Adrenal gland (tissue), 12 donors: ENCODE results near the gene CEP104. TPM values are rescaled to one million over a fixed set of nuclear protein-coding genes. Genes with fewer than 3 reads are reported as not detected.

Experiments
- DNase-seq, 7 donors: peaks; one replicate each; pipeline ENCODE4 v3.0.0-alpha.2; 2019 to 2020
- H3K27ac ChIP-seq, 5 donors: fragments of 200-600 bp; sonication (generic) in 4 of 5; 1 replicate in 3 of 5; 2 replicates in 2 of 5; pipeline versions ENCODE4 v1.5.1 to v1.8.0; 2016 to 2020; ENCODE audit warnings: mild to moderate bottlenecking in 1 of 5
- H3K27me3 ChIP-seq: fragments of 200-600 bp; 2 replicates; pipeline ENCODE4 v1.8.0; 2021
- H3K36me3 ChIP-seq, 2 donors: fragments of 200-600 bp; replicated peaks in 1 of 2; 1 replicate in 1 of 2; 2 replicates in 1 of 2; pipeline versions ENCODE4 v1.5.1 to v1.8.0; 2018 to 2022
- H3K4me1 ChIP-seq, 2 donors: fragments of 200-600 bp; replicated peaks in 1 of 2; 1 replicate in 1 of 2; 2 replicates in 1 of 2; pipeline versions ENCODE4 v1.5.1 to v1.8.0; 2018 to 2021
- H3K4me3 ChIP-seq, 4 donors: fragments of 200-600 bp; sonication (generic) in 3 of 4; one replicate each; pipeline ENCODE4 v1.5.1; 2016 to 2018
- H3K9me3 ChIP-seq, 3 donors: fragments of 200-600 bp; sonication (generic) in 1 of 3; replicated peaks in 1 of 3; 1 replicate in 2 of 3; 2 replicates in 1 of 3; pipeline versions ENCODE4 v1.5.1 to v1.8.0; 2016 to 2021
- POLR2A ChIP-seq, 2 donors: fragments of 450-650 bp; IDR thresholded peaks; one replicate each; pipeline ENCODE4 v1.6.1; 2017; ENCODE audit warnings: antibody characterized with exemption in 2 of 2, mild to moderate bottlenecking in 2 of 2, moderate library complexity in 1 of 2
- WGBS, 4 donors: extraction: QIAGEN DNeasy Blood & Tissue Kit in 2 of 4; methylation state at CpG; one replicate each; pipeline versions ENCODE4 v1.1.5 to v1.1.7; 2013 to 2017; 5-methylcytosine and 5-hydroxymethylcytosine counted together
- intact Hi-C, 2 donors: fragments of 100-400 bp; cut with DNase I; formaldehyde crosslinking; loops; one replicate each; pipeline versions ENCODE4 v1.14.1 to v1.15.0; 2022 to 2023
- polyA plus RNA-seq, 3 donors: library from polyadenylated mRNA; stranded (reverse); fragments of 200-250 nt in 2 of 3; fragments of 350-450 nt in 1 of 3; fragmentation: Illumina TruSeq in 1 of 3; extraction: RNeasy Lipid Tissue Mini Kit (QIAGEN cat#74804) in 1 of 3; gene quantifications; one replicate each; pipeline ENCODE4 v1.2.3, GENCODE V29; 2013 to 2014
- total RNA-seq, 9 donors: library from RNA; depleted of rRNA in 4 of 9; stranded (reverse); fragments of >200 nt in 4 of 9; fragments of 120-200 nt in 1 of 9; fragmentation: NEBNext Ultra II Directional in 1 of 9; extraction: Animal tissue kit (Norgen Biotek cat#: 25700) in 1 of 9; gene quantifications; one replicate each; pipeline versions ENCODE4 v1.1.0 to v1.2.4, GENCODE V29; 2013 to 2023
- TF ChIP-seq, protein P1 (sequence below), 6 experiments: fragments of 450-650 bp in 4 of 6; fragments of 200-600 bp in 2 of 6; sonication (generic) in 1 of 6; IDR thresholded peaks; 1 replicate in 5 of 6; 2 replicates in 1 of 6; pipeline versions ENCODE4 v1.5.1 to v1.8.0; 2016 to 2021; ENCODE audit warnings: antibody characterized with exemption in 6 of 6, mild to moderate bottlenecking in 2 of 6, moderate library complexity in 1 of 6
- donor health status: healthy with polysubstance abuse.
- donor health status: Bipolar disorder and iron deficiency.
- donor health status: DM: yes; HTN: yes; CAD: no.
- donor health status: DM: no; HTN: no; CAD: no.
- donor health status: DM: no; HTN: no; CAD: no.
- donor health status: DM: yes; HTN: yes; CAD: no.

CEP104 gene
- total and polyA plus RNA-seq, 12 donors = 13.6 to 80.9 (median 38.1) TPM

DNA sequence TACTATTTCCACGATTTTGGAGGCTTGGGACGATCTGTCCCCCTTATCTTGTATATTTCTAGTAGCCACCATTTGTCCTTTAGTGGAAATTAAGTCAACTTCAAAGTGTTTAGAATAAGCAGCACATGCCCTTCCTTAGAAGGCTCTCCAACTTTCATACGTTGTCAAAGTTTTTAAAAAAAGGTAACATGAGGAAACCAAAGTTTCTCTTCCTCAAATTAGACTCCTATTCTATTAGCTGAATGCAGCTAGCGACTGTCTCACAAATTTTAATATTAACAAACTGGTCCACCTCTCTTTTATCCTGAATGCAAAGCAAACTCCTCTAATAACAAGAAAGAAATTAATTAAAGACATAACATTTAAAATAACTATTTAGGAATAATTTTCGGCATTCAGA, 36.2 kb upstream of the CEP104 start:
- intact Hi-C loops = no loop called here
- Histone ChIP-seq H3K36me3 (peaks cover 0 to 30% of the 10 kb centered on the region in 2 donors), H3K27ac (no peak overlapping the region)

DNA sequence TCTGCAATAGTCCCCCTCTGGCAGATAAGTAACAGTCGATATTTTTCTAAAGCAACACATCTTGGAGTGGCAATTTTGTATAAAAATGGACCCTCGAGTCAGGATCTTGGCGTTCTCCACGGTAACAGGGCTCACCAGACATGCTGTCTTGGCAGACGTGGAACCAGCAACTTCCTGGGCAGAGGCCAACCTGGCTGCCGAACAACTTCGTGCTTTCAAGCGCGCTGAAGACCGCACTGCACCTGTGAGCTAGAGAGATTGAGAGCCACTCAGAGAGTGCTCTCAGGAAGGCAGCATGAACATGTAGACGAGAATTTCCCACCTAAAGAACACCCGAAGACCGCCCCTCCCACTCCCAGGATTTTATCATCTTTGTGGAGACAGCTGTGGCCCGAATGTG, 35.7 kb upstream of the CEP104 start:
- no peaks in the 10 kb centered on the region for H3K27me3 ChIP-seq
- intact Hi-C loops = no loop called here
- peaks cover 0 to 34% of the 10 kb centered on the region in 2 donors for H3K36me3 ChIP-seq
- no peak for DNase-seq
- 83 to 94% (median 90%) methylated on average over 6 to 14 of the region's 14 CpGs for WGBS, 4 donors
- TF ChIP-seq POLR2A (IDR thresholded peaks at IDR 0.05) = no peak
- TF ChIP-seq, protein P1, sequence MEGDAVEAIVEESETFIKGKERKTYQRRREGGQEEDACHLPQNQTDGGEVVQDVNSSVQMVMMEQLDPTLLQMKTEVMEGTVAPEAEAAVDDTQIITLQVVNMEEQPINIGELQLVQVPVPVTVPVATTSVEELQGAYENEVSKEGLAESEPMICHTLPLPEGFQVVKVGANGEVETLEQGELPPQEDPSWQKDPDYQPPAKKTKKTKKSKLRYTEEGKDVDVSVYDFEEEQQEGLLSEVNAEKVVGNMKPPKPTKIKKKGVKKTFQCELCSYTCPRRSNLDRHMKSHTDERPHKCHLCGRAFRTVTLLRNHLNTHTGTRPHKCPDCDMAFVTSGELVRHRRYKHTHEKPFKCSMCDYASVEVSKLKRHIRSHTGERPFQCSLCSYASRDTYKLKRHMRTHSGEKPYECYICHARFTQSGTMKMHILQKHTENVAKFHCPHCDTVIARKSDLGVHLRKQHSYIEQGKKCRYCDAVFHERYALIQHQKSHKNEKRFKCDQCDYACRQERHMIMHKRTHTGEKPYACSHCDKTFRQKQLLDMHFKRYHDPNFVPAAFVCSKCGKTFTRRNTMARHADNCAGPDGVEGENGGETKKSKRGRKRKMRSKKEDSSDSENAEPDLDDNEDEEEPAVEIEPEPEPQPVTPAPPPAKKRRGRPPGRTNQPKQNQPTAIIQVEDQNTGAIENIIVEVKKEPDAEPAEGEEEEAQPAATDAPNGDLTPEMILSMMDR (IDR thresholded peaks at IDR 0.05) = no peak
- H3K27ac ChIP-seq = no peak overlapping the region
- peaks cover 0 to 3% (median 0%) of the 10 kb centered on the region in 3 donors for H3K9me3 ChIP-seq
- no peaks in the 10 kb centered on the region for H3K4me1 ChIP-seq
- H3K4me3 ChIP-seq = no peak overlapping the region

More for the DNA sequence above, 36.2 kb upstream of the CEP104 start:
- no peak for DNase-seq
- no peaks in the 10 kb centered on the region for H3K27me3 ChIP-seq
- H3K4me1 ChIP-seq = no peaks in the 10 kb centered on the region
- WGBS, 4 donors = 82 to 89% (median 86%) methylated on average over 5 of the region's 5 CpGs
- no peak overlapping the region for H3K4me3 ChIP-seq
- H3K9me3 ChIP-seq = peaks cover 0 to 8% (median 0%) of the 10 kb centered on the region in 3 donors
- TF ChIP-seq POLR2A (IDR thresholded peaks at IDR 0.05) = no peak
- TF ChIP-seq, protein P1 (IDR thresholded peaks at IDR 0.05) = no peak

DNA sequence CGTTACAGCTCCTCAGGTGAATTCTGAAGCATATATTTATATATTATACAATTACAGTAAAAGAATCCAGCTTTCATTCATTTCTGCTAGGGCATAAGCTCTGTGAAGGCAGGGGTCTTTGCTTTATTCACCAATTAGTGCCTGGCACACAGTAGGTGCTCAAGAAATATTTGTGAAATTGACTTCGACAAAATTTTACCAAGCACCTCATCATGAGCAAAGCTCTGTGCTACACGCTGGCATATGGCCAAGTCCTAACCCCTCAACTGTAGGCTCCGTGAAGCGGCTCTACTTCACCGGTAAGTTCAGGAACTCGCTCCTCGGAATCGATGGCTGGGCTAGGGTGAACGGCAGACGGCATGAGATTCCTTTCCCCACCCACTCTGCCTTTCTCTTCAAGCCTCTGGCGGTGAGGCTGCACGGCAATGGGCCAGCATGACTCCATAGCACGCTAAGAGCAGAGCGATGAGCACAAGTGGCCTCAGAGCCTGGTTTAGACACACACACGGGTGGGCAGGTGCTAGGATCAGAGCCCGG, 34.4 kb upstream of the CEP104 start:
- Histone ChIP-seq H3K4me1 (no peaks in the 10 kb centered on the region), H3K36me3 (peaks cover 0 to 42% of the 10 kb centered on the region in 2 donors), H3K9me3 (no peaks in the 10 kb centered on the region), H3K27ac (peak overlapping the region in 1 of 5 donors; percentile 8), H3K27me3 (no peaks in the 10 kb centered on the region), H3K4me3 (no peak overlapping the region)
- DNase-seq = no peak
- 87 to 91% (median 89%) methylated on average over 11 to 17 of the region's 17 CpGs for WGBS, 4 donors
- no peak for TF ChIP-seq POLR2A (IDR thresholded peaks at IDR 0.05)
- intact Hi-C loops = no loop called here

DNA sequence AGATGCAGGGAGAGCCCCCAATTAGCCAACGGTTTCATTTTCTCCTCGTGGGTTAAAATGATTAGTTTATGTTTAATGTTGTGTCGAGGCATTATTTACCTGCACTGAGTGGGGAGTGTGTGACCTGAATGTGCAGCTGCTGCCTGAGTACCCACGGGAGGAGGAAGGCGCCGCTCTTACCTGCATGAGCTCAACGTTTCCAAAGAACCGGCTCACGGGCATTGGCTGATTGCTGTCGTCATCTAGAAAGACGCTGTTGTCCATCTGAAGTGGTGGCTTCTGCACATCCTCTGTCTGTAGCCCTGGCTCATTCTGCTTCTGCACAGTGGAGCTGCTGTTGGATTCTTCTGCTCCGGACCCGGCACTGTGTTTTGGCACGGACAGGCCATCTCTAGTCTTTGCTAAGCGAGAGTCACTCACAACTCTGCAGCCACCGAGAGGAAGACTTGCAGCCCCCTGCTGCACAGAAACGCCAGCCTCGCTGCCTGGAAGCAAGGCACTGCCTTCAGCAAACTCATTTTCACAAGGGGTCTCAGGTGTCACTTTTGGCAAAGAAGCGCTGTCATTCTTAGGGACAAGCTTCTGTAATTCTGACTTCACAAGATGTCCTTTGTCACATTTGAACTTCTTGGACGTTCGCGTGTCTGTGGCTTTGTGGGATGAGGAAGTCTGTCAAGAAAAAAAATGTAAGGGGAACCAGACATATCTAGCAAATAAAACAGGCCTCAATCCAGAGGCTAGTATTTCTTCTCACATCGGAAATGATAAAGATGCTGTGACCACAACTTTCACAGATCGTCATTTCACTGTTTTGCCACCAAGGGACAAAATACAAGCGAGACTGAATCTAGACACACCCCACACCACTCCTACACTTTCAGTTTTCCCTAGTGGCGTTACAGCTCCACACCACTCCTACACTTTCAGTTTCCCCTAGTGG, 33.6 kb upstream of the CEP104 start:
- no peak for DNase-seq
- Histone ChIP-seq H3K36me3 (peaks cover 0 to 50% of the 10 kb centered on the region in 2 donors), H3K9me3 (no peaks in the 10 kb centered on the region), H3K27me3 (no peaks in the 10 kb centered on the region), H3K4me1 (no peaks in the 10 kb centered on the region), H3K27ac (peak overlapping the region in 1 of 5 donors; percentile 8), H3K4me3 (no peak overlapping the region)
- 81 to 85% (median 82%) methylated on average over 26 of the region's 26 CpGs for WGBS, 4 donors
- TF ChIP-seq, protein P1 (IDR thresholded peaks at IDR 0.05) = peak in 1 of 6 experiments; percentile 5
- TF ChIP-seq POLR2A (IDR thresholded peaks at IDR 0.05) = no peak
- intact Hi-C loops = no loop called here
